HG03135 (cell line): ENCODE results near the gene LCP1.
"Not testable (repeated sequence)": the region's sequence is repeated elsewhere in the genome, so short reads cannot be mapped to it uniquely, and the experiment has no call there.

ENCODE experiments used
- ATAC-seq: cut with Tn5 transposase; IDR thresholded peaks from one replicate; pipeline ENCODE4 v1.9.1; 2021; ENCODE audit warnings: mild to moderate bottlenecking, moderate library complexity; ENCODE audit not compliant: unreplicated experiment

The LCP1 gene

GRCh38 chr13:46182491-46182877 lies 507 bp upstream of the LCP1 start:
- ATAC-seq = no peak

- ATAC-seq = no peak
These were observed 569 bp downstream of the LCP1 start for GRCh38 chr13:46181377-46181839.

- no peak for ATAC-seq
These were observed 1.8 kb downstream of the LCP1 start for GRCh38 chr13:46179969-46180763.

- no peak for ATAC-seq
These were observed 2.5 kb downstream of the LCP1 start for GRCh38 chr13:46179491-46179908.

GRCh38 chr13:46178821-46179220 lies 3.2 kb downstream of the LCP1 start:
- ATAC-seq = no peak

GRCh38 chr13:46178143-46178542 lies 3.8 kb downstream of the LCP1 start:
- ATAC-seq = no peak

- peak; percentile 37 for ATAC-seq
These were observed 5.2 kb downstream of the LCP1 start for GRCh38 chr13:46176756-46177155.

- ATAC-seq = no peak
These were observed 8.3 kb downstream of the LCP1 start for GRCh38 chr13:46173656-46174055.

- no peak for ATAC-seq
These were observed 9.4 kb downstream of the LCP1 start for GRCh38 chr13:46172531-46172991.

- ATAC-seq = no peak
These were observed 10.2 kb downstream of the LCP1 start for GRCh38 chr13:46171739-46172138.

- no peak for ATAC-seq
These were observed 10.8 kb downstream of the LCP1 start for GRCh38 chr13:46171217-46171616.

GRCh38 chr13:46170687-46171086 lies 11.3 kb downstream of the LCP1 start:
- no peak for ATAC-seq

- ATAC-seq = no peak
These were observed 11.7 kb downstream of the LCP1 start for GRCh38 chr13:46170268-46170667.

- no peak for ATAC-seq
These were observed 12.2 kb downstream of the LCP1 start for GRCh38 chr13:46169758-46170157.

GRCh38 chr13:46168783-46169182 lies 13.2 kb downstream of the LCP1 start:
- ATAC-seq = no peak

- no peak for ATAC-seq
These were observed 13.6 kb downstream of the LCP1 start for GRCh38 chr13:46168341-46168740.

- no peak for ATAC-seq
These were observed 14.9 kb downstream of the LCP1 start for GRCh38 chr13:46166947-46167610.

GRCh38 chr13:46166224-46166584 lies 15.8 kb downstream of the LCP1 start:
- no peak for ATAC-seq

GRCh38 chr13:46165485-46166223 lies 16.3 kb downstream of the LCP1 start:
- ATAC-seq = no peak

GRCh38 chr13:46164661-46165060 lies 17.3 kb downstream of the LCP1 start:
- ATAC-seq = no peak

- not testable (repeated sequence) for ATAC-seq
These were observed 19.2 kb downstream of the LCP1 start for GRCh38 chr13:46162741-46163140.
